Fibroblast of lung (primary cell): ENCODE measurements around the gene URI1. TPM values are rescaled to one million over a fixed set of nuclear protein-coding genes. Genes with fewer than 3 reads are reported as not detected.
A peak's percentile ranks its signal among the peaks of the same experiment; 100 is the strongest.
"Not testable (repeated sequence)": the region's sequence is repeated elsewhere in the genome, so short reads cannot be mapped to it uniquely, and the experiment has no call there.

Experiments
- DNase-seq, 2 donors: peaks; one replicate each; pipeline versions ENCODE4 v3.0.0 to v3.0.0-alpha.2; 2010; ENCODE audit warnings: low read depth in 2 of 2
- H2AFZ ChIP-seq: 2 replicates; pipeline ENCODE4 v1.5.1; 2012; ENCODE audit warnings: low read length, control low read depth, inconsistent platforms
- H3K27ac ChIP-seq: 2 replicates; pipeline ENCODE4 v1.5.1; 2011; ENCODE audit warnings: low read length, control low read depth; ENCODE audit not compliant: insufficient read depth
- H3K27me3 ChIP-seq: 2 replicates; pipeline ENCODE4 v1.5.1; 2011; ENCODE audit warnings: mild to moderate bottlenecking, low read length; ENCODE audit not compliant: control insufficient read depth, insufficient read depth
- H3K36me3 ChIP-seq: 2 replicates; pipeline ENCODE4 v1.5.1; 2011; ENCODE audit warnings: low read length; ENCODE audit not compliant: control insufficient read depth, insufficient read depth
- H3K4me1 ChIP-seq: 2 replicates; pipeline ENCODE4 v1.5.1; 2011; ENCODE audit warnings: low read length; ENCODE audit not compliant: control insufficient read depth, insufficient read depth; ENCODE audit errors: extremely low read depth
- H3K4me2 ChIP-seq: 2 replicates; pipeline ENCODE4 v1.5.1; 2011; ENCODE audit warnings: low read length, control low read depth; ENCODE audit not compliant: insufficient read depth; ENCODE audit errors: extremely low read depth
- H3K4me3 ChIP-seq, 4 experiments: fragments of 200-600 bp in 1 of 4; sonication (generic) in 1 of 4; replicated peaks in 1 of 4; 2 replicates each; pipeline ENCODE4 v1.5.1; 2011 to 2016; ENCODE audit warnings: low read length in 4 of 4, low read depth in 3 of 4, mild to moderate bottlenecking in 3 of 4, control low read depth in 2 of 4, inconsistent platforms in 1 of 4, mixed read lengths in 1 of 4; ENCODE audit not compliant: insufficient read depth in 1 of 4; ENCODE audit errors: control extremely low read depth in 1 of 4
- H3K79me2 ChIP-seq: 2 replicates; pipeline ENCODE4 v1.5.1; 2012; ENCODE audit warnings: mild to moderate bottlenecking, low read length, inconsistent platforms; ENCODE audit not compliant: control insufficient read depth, insufficient read depth
- H3K9ac ChIP-seq: 2 replicates; pipeline ENCODE4 v1.5.1; 2011; ENCODE audit warnings: mild to moderate bottlenecking, low read length, control low read depth; ENCODE audit not compliant: insufficient read depth
- H3K9me3 ChIP-seq: 2 replicates; pipeline ENCODE4 v1.5.1; 2012; ENCODE audit warnings: low read depth, low read length; ENCODE audit not compliant: control insufficient read depth, insufficient read depth
- H4K20me1 ChIP-seq: 2 replicates; pipeline ENCODE4 v1.5.1; 2011; ENCODE audit warnings: low read length; ENCODE audit not compliant: control insufficient read depth, insufficient read depth; ENCODE audit errors: extremely low read depth
- EZH2 ChIP-seq: IDR thresholded peaks from 2 replicates; pipeline ENCODE4 v1.5.1; 2012; ENCODE audit warnings: low read length, control low read depth, mild to moderate bottlenecking; ENCODE audit errors: missing control alignments
- polyA plus RNA-seq, 2 donors: library from polyadenylated mRNA; depleted of rRNA in 1 of 2; stranded (reverse) in 1 of 2; unstranded in 1 of 2; fragments of >200 nt; gene quantifications; 2 replicates each; pipeline ENCODE4 v1.2.1, GENCODE V29; 2011 to 2012; ENCODE audit warnings: missing spikeins in 1 of 2
- total RNA-seq: library from RNA; depleted of rRNA; stranded (reverse); fragments of >200 nt; gene quantifications from 2 replicates; pipeline ENCODE4 v1.2.1, GENCODE V29; 2014
- TF ChIP-seq, protein P1 (sequence below), 2 donors: IDR thresholded peaks in 1 of 2; conservative IDR thresholded peaks in 1 of 2; 1 replicate in 1 of 2; 2 replicates in 1 of 2; pipeline ENCODE4 v1.5.1; 2011 to 2012; ENCODE audit warnings: low read length in 2 of 2, control low read depth in 1 of 2, inconsistent platforms in 1 of 2, low read depth in 1 of 2, mild to moderate bottlenecking in 1 of 2

The URI1 gene
- total and polyA plus RNA-seq, 2 donors (not counting 1 experiment from before 2014, with no cell fraction given) = 62.6 to 77.4 TPM

DNA sequence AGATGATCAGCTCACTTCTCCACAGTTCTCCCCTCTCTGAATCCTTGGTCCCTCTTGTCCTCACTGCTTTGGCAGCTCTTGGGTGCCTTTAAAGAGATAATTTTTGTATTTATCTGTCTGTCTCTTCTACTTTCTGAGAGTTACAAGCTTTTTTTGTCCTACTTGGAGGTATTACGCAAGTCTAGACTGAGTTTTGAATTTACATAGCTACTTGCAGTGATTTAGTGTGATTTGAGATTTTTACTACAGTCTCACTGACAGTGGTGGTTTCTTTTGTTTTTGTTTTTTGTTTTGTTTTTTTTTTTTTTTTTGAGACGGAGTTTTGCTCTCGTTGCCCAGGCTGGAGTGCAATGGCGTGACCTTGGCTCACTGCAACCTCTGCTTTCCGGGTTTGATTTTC, 22.1 kb downstream of the URI1 start:
- H4K20me1 ChIP-seq = no peaks in the 10 kb centered on the region
- DNase-seq = peak in 1 of 2 donors; percentile 63
- peak overlapping the region; percentile 5 for H2AFZ ChIP-seq
- TF ChIP-seq, protein P1, sequence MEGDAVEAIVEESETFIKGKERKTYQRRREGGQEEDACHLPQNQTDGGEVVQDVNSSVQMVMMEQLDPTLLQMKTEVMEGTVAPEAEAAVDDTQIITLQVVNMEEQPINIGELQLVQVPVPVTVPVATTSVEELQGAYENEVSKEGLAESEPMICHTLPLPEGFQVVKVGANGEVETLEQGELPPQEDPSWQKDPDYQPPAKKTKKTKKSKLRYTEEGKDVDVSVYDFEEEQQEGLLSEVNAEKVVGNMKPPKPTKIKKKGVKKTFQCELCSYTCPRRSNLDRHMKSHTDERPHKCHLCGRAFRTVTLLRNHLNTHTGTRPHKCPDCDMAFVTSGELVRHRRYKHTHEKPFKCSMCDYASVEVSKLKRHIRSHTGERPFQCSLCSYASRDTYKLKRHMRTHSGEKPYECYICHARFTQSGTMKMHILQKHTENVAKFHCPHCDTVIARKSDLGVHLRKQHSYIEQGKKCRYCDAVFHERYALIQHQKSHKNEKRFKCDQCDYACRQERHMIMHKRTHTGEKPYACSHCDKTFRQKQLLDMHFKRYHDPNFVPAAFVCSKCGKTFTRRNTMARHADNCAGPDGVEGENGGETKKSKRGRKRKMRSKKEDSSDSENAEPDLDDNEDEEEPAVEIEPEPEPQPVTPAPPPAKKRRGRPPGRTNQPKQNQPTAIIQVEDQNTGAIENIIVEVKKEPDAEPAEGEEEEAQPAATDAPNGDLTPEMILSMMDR (conservative IDR thresholded peaks at IDR 0.05 in 1 of 2, IDR thresholded peaks at IDR 0.05 in 1 of 2; ENCODE audit: low read depth in 1 of 2, low read length in 2 of 2) = no peak
- TF ChIP-seq EZH2 = no peak
- no peak overlapping the region for H3K4me3 ChIP-seq
- H3K27me3 ChIP-seq = no peaks in the 10 kb centered on the region
- no peaks in the 10 kb centered on the region for H3K36me3 ChIP-seq
- no peak overlapping the region for H3K9ac ChIP-seq
- peaks cover 14% of the 10 kb centered on the region for H3K4me1 ChIP-seq
- peak overlapping the region; percentile 39 for H3K27ac ChIP-seq
- H3K79me2 ChIP-seq = peaks cover 59% of the 10 kb centered on the region
- no peaks in the 10 kb centered on the region for H3K9me3 ChIP-seq
- H3K4me2 ChIP-seq = no peak overlapping the region

DNA sequence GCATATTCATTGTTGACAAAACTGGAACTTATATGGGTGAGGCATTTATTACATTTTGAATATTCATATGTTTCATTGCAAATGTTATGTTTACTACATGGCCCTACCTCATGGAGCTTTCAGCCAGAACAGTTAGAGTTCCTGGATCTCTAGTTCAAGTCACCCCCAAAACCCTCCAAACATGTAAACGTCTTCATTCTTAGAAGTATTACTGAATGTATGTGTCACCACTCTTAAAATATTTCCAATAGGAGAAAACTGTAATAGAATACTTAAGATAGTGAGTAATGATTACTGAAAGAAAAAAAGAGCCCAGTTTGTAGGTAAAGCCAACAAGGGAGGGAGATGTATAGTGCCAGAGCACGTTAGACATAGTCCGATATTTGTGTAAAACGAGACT, 23.5 kb downstream of the URI1 start:
- DNase-seq = peak; percentile 40 to 85
- TF ChIP-seq, protein P1 (conservative IDR thresholded peaks at IDR 0.05 in 1 of 2, IDR thresholded peaks at IDR 0.05 in 1 of 2; ENCODE audit: low read depth in 1 of 2, low read length in 2 of 2) = no peak
- no peak for TF ChIP-seq EZH2
- no peaks in the 10 kb centered on the region for H3K9me3 ChIP-seq
- H3K4me3 ChIP-seq = no peak overlapping the region
- H4K20me1 ChIP-seq = no peaks in the 10 kb centered on the region
- H3K9ac ChIP-seq = no peak overlapping the region
- peaks cover 61% of the 10 kb centered on the region for H3K79me2 ChIP-seq
- peak overlapping the region; percentile 59 for H3K27ac ChIP-seq
- H3K27me3 ChIP-seq = no peaks in the 10 kb centered on the region
- H2AFZ ChIP-seq = no peak overlapping the region
- H3K4me2 ChIP-seq = peak overlapping the region; percentile 51
- H3K36me3 ChIP-seq = no peaks in the 10 kb centered on the region
- H3K4me1 ChIP-seq = peaks cover 14% of the 10 kb centered on the region

DNA sequence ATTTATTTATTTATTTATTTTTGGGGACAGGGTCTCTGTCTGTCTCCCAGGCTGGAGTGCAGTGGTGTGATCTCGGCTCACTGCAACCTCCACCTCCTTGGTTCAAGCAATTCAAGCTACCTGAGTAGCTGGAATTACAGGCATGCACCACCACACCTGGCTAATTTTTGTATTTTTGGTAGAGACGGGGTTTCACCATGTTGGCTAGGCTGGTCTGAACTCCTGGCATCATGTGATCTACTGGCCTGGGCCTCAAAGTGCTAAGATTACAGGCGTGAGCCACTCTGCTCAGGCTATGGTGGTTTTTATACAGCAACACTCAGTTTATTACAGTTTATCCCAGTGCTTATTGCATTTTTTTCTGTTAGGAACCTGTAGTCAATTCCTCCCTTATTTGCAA, 24.1 kb downstream of the URI1 start:
- not testable (repeated sequence) for H2AFZ ChIP-seq, H3K4me2 ChIP-seq, H3K4me3 ChIP-seq, H3K9ac ChIP-seq, H4K20me1 ChIP-seq, H3K36me3 ChIP-seq, H3K27me3 ChIP-seq, DNase-seq, H3K9me3 ChIP-seq
- H3K27ac ChIP-seq = peak overlapping the region; percentile 1
- peaks cover 61% of the 10 kb centered on the region for H3K79me2 ChIP-seq
- peaks cover 14% of the 10 kb centered on the region for H3K4me1 ChIP-seq
